ENCODE results near the gene DTWD1. TPM values are rescaled to one million over a fixed set of nuclear protein-coding genes. Genes with fewer than 3 reads are reported as not detected.
"Not testable (repeated sequence)": the region's sequence is repeated elsewhere in the genome, so short reads cannot be mapped to it uniquely, and the experiment has no call there.

The DTWD1 gene, protein sequence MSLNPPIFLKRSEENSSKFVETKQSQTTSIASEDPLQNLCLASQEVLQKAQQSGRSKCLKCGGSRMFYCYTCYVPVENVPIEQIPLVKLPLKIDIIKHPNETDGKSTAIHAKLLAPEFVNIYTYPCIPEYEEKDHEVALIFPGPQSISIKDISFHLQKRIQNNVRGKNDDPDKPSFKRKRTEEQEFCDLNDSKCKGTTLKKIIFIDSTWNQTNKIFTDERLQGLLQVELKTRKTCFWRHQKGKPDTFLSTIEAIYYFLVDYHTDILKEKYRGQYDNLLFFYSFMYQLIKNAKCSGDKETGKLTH
- total RNA-seq = 29.3 TPM
- long read RNA-seq, transcript DTWD1-202 (5 exons, 1,584 nt) = major isoform, 20 of 49 reads
- long read RNA-seq, partial matches to known transcripts = 6 of 49 reads
- long read RNA-seq, other reads (novel, unspliced or antisense) = 21 of 49 reads

DNA sequence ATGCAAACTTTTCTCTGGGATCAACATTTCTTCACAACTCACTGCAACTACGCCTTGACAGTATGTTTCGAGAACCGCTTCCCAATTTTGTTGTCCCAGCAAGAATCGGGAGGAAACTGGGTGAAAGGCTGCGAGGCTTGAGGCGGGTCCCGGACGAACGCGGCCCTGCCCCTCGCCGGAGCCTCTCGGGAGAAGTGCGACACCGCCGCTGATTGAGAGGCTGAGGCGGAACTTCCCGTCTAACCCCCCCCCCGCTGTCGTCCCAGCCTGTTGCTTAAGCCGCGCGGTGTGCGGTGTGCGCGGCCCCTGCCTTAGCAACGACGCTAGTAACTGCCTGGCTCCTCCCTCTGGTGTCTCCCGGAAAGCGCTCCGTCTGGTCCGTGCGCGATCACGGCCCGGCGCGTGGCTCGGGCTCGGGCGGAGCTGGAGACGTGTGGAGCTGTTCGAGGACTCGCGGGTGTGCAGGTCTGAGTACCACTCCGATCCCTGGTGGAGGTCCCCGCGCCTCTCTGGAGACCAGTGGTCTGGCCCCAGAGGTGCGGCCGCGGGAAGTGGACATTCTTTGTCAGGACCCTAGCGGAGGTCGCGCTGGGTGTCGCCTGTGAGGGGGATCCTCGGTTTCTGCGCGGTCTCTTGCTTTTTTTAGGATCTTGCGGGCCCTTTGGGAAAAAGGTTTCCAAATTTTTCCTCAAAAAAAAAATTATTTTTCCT is at the start of gene DTWD1, which contains the start of gene FAM227B:
Gene DTWD1 (plus strand): TSS at position 391 of the 711 bp plus-strand sequence. CDS start 4,120 bp downstream, outside the sequence.
Gene FAM227B (minus strand): TSS at position 161 of the 711 bp plus-strand sequence. CDS start 5,647 bp downstream, outside the sequence.
- TF ChIP-seq, protein P1, sequence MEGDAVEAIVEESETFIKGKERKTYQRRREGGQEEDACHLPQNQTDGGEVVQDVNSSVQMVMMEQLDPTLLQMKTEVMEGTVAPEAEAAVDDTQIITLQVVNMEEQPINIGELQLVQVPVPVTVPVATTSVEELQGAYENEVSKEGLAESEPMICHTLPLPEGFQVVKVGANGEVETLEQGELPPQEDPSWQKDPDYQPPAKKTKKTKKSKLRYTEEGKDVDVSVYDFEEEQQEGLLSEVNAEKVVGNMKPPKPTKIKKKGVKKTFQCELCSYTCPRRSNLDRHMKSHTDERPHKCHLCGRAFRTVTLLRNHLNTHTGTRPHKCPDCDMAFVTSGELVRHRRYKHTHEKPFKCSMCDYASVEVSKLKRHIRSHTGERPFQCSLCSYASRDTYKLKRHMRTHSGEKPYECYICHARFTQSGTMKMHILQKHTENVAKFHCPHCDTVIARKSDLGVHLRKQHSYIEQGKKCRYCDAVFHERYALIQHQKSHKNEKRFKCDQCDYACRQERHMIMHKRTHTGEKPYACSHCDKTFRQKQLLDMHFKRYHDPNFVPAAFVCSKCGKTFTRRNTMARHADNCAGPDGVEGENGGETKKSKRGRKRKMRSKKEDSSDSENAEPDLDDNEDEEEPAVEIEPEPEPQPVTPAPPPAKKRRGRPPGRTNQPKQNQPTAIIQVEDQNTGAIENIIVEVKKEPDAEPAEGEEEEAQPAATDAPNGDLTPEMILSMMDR (IDR thresholded peaks at IDR 0.05) = no peak
- DNase-seq (peak; percentile 99), ATAC-seq (peak; percentile 100)
- Histone ChIP-seq H3K9me3 (no peaks in the 10 kb centered on the region), H3K4me3 (peak within 1 kb of the TSS; percentile 85), H3K27me3 (no peaks in the 10 kb centered on the region), H3K4me1 (peaks cover 25% of the 10 kb centered on the region), H3K27ac (peak within 1 kb of the TSS; percentile 98), H3K36me3 (peaks cover 3% of the 10 kb centered on the region)
- intact Hi-C loops (cut with DNase I) = no loop called here

DNA sequence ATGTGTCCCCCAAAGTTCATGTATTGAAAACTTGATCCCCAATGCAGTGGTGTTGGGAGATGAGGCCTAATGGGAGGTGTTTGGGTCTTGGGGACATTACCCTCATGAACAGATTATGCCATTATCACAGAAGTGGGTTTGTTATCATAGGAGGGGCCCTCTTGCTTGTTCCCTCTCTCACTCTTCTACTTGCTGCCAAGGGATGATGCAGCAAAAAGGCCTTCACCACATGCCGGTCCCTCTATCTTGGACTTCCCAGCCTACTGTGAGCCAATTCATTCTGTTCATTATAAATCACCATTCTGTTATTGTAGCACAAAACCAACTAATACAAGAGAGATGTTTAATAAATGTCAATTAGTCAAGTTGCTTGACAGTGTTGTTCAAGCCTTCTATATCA is 47.4 kb upstream of the DTWD1 start:
- peaks cover 14% of the 10 kb centered on the region for H3K9me3 ChIP-seq
- ATAC-seq (no peak), DNase-seq (no peak)
- no peaks in the 10 kb centered on the region for H3K27me3 ChIP-seq
- intact Hi-C loops (cut with DNase I) = no loop called here
- H3K4me1 ChIP-seq = no peaks in the 10 kb centered on the region
- H3K27ac ChIP-seq = no peak overlapping the region
- TF ChIP-seq, protein P1 (IDR thresholded peaks at IDR 0.05) = no peak
- no peak overlapping the region for H3K4me3 ChIP-seq
- no peaks in the 10 kb centered on the region for H3K36me3 ChIP-seq

GRCh38 chr15:49589030-49589429 is 31.8 kb upstream of the DTWD1 start:
- Histone ChIP-seq H3K4me1 (no peaks in the 10 kb centered on the region), H3K36me3 (no peaks in the 10 kb centered on the region), H3K4me3 (no peak overlapping the region), H3K27me3 (no peaks in the 10 kb centered on the region), H3K27ac (no peak overlapping the region), H3K9me3 (no peaks in the 10 kb centered on the region)
- intact Hi-C loops (cut with DNase I) = no loop called here
- TF ChIP-seq, protein P1 (IDR thresholded peaks at IDR 0.05) = no peak
- no peak for ATAC-seq
- no peak for DNase-seq

GRCh38 chr15:49592829-49593316 is 28.0 kb upstream of the DTWD1 start:
- not testable (repeated sequence) for H3K4me1 ChIP-seq, H3K27me3 ChIP-seq

DNA sequence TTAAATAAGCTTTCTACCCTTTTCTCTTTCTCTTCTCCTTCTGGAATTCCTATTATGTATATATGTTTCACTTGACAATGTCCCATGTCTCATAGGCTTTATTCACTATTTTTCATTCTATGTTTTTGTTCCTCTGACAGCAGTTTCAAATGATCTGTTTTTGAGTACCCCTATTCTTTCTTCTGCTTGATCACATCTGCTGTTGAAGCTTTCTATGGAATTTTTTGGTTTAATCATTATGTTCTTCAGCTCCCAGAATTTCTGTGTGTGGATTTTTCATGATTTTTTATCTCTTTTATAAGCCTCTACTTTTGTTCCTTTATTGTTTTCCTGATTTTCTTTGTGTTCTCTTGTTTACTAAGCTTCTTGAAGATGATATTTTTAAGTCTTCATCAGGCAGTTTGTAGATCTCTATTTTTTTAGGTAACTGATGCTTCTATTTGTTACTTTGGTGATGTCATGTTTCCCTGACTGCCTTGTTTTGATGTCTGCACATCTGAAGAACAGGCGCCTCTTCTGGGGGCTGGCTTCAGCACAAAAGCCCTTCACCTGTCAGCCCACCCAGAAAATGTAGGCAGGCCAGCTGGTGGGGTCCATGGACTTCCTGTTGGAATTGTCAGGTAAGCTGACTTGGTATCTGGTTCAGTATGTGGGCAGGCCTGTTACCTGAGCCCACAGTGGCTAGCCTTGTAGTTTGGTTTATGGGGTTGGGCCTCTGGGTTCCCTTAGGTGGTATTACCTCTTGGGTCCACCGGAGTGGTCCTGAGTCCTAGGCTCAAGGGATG is 16.0 kb upstream of the DTWD1 start:
- Histone ChIP-seq H3K4me1 (no peaks in the 10 kb centered on the region), H3K27ac (no peak overlapping the region), H3K27me3 (no peaks in the 10 kb centered on the region), H3K9me3 (peaks cover 17% of the 10 kb centered on the region), H3K4me3 (no peak overlapping the region), H3K36me3 (no peaks in the 10 kb centered on the region)
- ATAC-seq = no peak
- TF ChIP-seq, protein P1 (IDR thresholded peaks at IDR 0.05) = no peak
- intact Hi-C loops (cut with DNase I) = no loop called here
- no peak for DNase-seq

More at GRCh38 chr15:49592829-49593316, 28.0 kb upstream of the DTWD1 start:
- H3K4me3 ChIP-seq; H3K9me3 ChIP-seq; ATAC-seq; H3K36me3 ChIP-seq; DNase-seq; H3K27ac ChIP-seq; intact Hi-C loops (cut with DNase I): not testable (repeated sequence)
